GM12875 (cell line): ENCODE measurements around the gene COL23A1.

Experiments
- H3K4me3 ChIP-seq: one replicate; pipeline ENCODE4 v1.5.1; 2011; ENCODE audit warnings: low read depth, low read length, control low read depth
- CTCF ChIP-seq: IDR thresholded peaks from 2 replicates; pipeline ENCODE4 v1.5.1; 2011; ENCODE audit warnings: low read depth, mild to moderate bottlenecking, control low read depth, inconsistent platforms, low read length, moderate library complexity, borderline replicate concordance; ENCODE audit not compliant: insufficient read depth

Gene COL23A1

GRCh38 chr5:178507151-178507932 lies 82.9 kb downstream of the COL23A1 start:
- no peak for TF ChIP-seq CTCF

DNA sequence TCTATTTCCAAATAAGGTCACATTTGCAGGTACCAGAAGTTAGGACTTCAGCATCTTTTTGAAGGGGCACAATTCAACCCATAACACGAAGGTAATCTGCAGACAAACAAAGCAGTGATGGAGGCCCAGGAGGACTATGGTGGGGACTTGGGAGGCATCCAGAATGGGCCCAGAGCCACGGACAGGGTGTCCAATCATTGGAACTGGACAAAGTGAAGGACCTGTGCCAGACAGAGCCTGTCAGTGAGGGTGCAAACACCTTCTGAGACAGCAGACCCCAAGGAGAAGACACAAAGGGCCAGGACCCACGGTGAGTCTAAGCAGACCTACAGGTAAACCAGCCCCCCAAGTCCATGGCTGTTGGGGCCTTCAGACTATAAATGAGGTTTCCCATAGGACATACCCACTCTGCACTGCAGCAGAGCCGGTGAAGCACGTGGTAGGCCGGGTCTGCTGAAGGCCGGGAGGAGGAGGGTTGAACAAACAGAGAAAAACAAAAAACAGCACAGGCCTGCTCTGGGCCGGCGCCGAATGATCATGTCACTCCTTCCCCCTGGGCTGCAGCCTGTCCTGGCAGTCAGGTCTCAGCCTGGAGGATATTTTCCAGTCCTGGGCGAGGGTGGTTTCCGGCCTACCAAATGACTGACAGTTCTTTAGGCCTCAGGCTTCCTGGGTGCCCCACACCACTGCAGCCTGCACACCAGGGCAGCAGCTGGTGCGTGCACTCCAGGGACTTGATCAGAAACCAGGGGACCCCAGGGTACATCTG lies 84.4 kb downstream of the COL23A1 start:
- TF ChIP-seq CTCF = no peak
- H3K4me3 ChIP-seq = no peak overlapping the region

More at GRCh38 chr5:178507151-178507932, 82.9 kb downstream of the COL23A1 start:
- H3K4me3 ChIP-seq = no peak overlapping the region

- no peak for TF ChIP-seq CTCF
- H3K4me3 ChIP-seq = no peak overlapping the region
Measured at GRCh38 chr5:178504340-178504960, 85.7 kb downstream of the COL23A1 start.

DNA sequence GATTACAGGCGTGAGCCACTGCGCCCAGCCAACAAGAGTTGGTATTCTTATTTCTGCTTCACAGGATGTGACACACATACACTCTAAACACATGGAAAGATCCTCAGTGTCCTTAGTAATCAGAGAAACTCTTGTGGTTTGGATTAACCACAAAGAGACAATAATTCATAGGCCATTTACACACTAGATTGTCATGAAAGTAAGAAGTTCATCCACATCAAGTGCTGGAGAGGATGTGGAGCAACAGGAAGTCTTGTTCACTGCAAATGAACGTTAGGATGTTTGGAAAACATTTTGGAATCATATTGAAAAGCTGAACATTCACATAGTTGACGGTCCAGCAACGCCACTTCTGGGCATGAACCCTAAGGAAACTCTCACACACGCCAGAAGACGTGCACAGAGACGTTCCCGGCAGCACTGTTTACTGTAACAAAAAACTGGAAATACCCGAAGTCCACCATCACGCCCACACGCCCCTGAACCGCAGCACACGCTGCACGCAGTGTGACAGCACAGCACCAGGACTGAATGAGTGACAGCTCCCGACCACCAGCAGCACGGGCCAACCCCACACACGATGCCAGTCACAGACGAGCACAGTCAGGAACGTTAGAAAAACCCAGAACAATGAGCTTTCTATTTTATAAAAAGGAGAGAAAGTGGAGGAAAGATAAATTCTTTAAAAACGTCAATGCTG lies 87.6 kb downstream of the COL23A1 start:
- no peak for TF ChIP-seq CTCF
- no peak overlapping the region for H3K4me3 ChIP-seq

DNA sequence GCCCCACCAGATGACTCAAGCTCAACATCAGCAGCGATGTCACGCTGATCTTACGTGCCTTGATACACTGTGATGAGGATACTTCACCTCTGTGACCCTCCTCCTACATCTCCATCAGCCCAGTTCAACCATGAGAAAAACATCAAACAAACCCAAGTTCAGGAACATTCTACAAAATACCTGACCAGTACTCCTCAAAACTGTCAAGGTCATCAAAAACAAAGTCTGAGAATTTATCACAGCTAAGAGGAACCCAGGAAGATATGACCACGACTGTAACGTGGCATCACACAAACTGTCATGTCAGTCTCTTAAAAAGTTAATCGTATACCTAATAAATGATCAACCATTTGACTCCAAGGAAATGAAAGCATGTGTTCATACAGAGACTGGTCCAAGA lies 90.8 kb downstream of the COL23A1 start:
- TF ChIP-seq CTCF = no peak
- H3K4me3 ChIP-seq = no peak overlapping the region

DNA sequence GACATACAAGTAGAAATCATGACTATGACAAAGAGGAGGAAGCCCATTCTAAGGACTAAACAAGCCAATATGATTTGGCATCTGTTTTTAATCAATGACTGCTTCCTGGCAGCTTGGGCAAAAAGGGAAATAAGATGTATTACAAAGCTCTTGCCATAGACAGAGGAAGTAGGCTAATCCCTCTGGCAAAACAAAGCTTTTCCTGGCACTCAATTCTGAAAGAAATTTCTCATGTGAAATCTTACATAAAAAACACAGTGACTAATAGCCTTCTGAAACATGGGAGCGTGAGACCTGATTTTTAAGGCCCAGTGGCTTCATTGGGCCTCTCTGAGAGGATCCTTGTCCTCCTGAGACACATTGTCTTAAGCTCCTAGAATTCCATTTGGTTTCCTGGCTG lies 93.6 kb downstream of the COL23A1 start:
- TF ChIP-seq CTCF = no peak
- no peak overlapping the region for H3K4me3 ChIP-seq
